Fibroblast of skin of abdomen (primary cell): Measurements from ENCODE around the gene CACUL1.

Experiments used
- DNase-seq: peaks from one replicate; pipeline ENCODE4 v3.0.0-alpha.2; 2013

CACUL1 gene

DNA sequence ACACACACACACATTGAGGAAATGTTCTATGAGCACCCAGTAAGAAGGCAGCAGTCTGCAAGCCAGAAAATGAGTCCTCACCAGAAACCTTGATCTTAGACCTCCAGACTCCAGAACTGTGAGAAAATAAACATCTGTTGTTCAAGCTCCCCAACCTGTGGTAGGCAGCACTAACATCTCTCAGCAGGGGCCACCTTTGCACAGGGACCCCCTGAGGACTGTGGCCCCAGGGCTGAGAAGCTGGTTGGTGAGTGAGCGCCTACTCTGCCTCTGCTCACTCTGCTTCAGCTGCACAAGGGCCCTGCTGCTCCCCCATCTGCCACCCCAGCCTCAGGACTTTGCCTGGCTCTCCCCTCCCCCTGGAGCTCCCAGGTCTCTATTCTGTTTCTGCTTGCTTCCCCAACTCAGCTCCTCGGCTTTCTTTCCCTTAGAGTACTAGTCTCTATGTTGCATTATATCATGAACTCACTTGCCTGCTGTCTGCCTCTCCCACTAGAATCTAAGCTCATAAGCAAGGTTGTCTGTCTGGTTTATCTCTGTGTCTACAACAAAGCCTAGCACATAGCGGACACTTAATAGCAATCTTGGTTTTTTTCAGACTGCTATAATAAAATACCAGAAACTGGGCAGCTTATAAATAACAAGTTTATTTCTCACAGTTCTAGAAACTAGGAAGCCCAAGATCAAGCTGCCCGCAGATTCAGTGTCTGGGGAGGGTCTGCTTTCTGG lies 118.9 kb downstream of the CACUL1 start:
- DNase-seq, result no peak

DNA sequence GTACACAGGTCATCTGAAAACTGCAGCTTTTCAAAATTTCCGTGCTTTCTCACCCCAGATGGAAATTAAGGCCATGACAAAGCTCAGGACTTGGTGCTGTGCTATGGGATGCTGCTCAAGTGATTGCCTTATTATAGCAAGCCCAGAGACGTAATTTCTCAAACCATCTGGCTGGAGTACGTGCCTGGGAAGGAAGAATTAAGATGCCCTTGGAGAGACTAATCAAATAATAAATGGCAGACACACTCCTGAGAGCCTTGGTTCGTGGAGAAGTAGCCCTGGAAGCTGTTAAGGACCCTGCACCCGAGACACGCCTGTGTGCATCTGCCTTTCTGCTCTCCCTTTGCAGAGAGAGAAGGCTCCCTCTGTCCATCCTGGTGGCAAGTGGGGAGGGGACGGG lies 121.0 kb downstream of the CACUL1 start:
- DNase-seq, result no peak

DNA sequence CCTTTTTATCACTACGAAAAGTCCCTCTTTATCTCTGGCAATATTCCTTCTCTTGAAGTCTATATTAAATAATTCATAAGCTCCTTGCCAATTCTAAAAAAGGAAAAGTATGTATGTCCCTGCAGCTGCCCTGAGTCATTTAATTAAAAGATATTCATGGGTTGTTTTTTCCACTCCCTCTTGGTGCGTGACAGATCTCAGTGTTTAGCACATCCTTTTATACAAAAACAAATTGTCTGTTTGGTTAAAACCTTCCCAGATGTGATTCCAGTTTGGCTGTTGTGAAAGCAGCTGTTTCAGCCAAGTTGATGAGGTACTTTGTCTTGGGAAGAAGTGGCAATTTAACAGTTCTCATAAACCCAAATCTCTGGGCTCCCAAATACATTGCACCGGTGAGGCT lies 125.6 kb downstream of the CACUL1 start:
- peak; percentile 2 for DNase-seq

GRCh38 chr10:118628397-118628796 lies 126.4 kb downstream of the CACUL1 start:
- no peak for DNase-seq

GRCh38 chr10:118626953-118627352 lies 127.8 kb downstream of the CACUL1 start:
- DNase-seq, result no peak
